ENCODE results near the gene PANK2.
"Not testable (repeated sequence)": the region's sequence is repeated elsewhere in the genome, so short reads cannot be mapped to it uniquely, and the experiment has no call there.

The PANK2 gene

GRCh38 chr20:3871550-3872265 lies 17.5 kb upstream of the PANK2 start:
- DNase-seq: no peak

GRCh38 chr20:3873507-3873906 lies 15.7 kb upstream of the PANK2 start:
- no peak for DNase-seq

GRCh38 chr20:3874194-3874844 lies 14.9 kb upstream of the PANK2 start:
- no peak for DNase-seq

GRCh38 chr20:3875378-3875974 lies 13.7 kb upstream of the PANK2 start:
- DNase-seq: no peak

GRCh38 chr20:3876000-3876399 lies 13.2 kb upstream of the PANK2 start:
- DNase-seq: no peak

GRCh38 chr20:3876676-3877075 lies 12.5 kb upstream of the PANK2 start:
- no peak for DNase-seq

GRCh38 chr20:3878921-3879274 lies 10.3 kb upstream of the PANK2 start:
- not testable (repeated sequence) for DNase-seq

- no peak for DNase-seq
Measured at GRCh38 chr20:3885715-3886114, 3.5 kb upstream of the PANK2 start.

GRCh38 chr20:3887876-3888620 lies 1.1 kb upstream of the PANK2 start:
- peak; percentile 63 for DNase-seq

GRCh38 chr20:3889489-3890397 lies 556 bp downstream of the PANK2 start:
- peak; percentile 67 for DNase-seq

GRCh38 chr20:3890398-3890751 lies 1.2 kb downstream of the PANK2 start:
- peak; percentile 67 for DNase-seq

- no peak for DNase-seq
Measured at GRCh38 chr20:3890999-3891929, 2.1 kb downstream of the PANK2 start.

- DNase-seq: no peak
Measured at GRCh38 chr20:3894796-3895195, 5.6 kb downstream of the PANK2 start.

- no peak for DNase-seq
Measured at GRCh38 chr20:3896302-3896701, 7.1 kb downstream of the PANK2 start.

GRCh38 chr20:3896853-3897583 lies 7.8 kb downstream of the PANK2 start:
- DNase-seq: no peak

GRCh38 chr20:3898181-3898580 lies 9.0 kb downstream of the PANK2 start:
- not testable (repeated sequence) for DNase-seq

GRCh38 chr20:3898639-3899038 lies 9.5 kb downstream of the PANK2 start:
- no peak for DNase-seq

- no peak for DNase-seq
Measured at GRCh38 chr20:3900187-3900604, 11.0 kb downstream of the PANK2 start.

- DNase-seq: peak; percentile 45
Measured at GRCh38 chr20:3901028-3901705, 12.0 kb downstream of the PANK2 start.

All from OCI-M1 (cell line).